ENCODE results near the gene DYNLT4.
"Not testable (repeated sequence)": the region's sequence is repeated elsewhere in the genome, so short reads cannot be mapped to it uniquely, and the experiment has no call there.

The DYNLT4 gene

GRCh38 chr1:44806704-44807363 is at the start of gene DYNLT4:
TSS of gene DYNLT4 (minus strand) at chr1:44807351. CDS start at chr1:44806668, 683 bp downstream.
- no peak within 1 kb of the TSS for H3K4me3 ChIP-seq (ENCODE audit: low read depth, low read length)

- H3K4me3 ChIP-seq (ENCODE audit: low read depth, low read length) = no peak overlapping the region
Measured at GRCh38 chr1:44855742-44856141, 48.6 kb upstream of the DYNLT4 start.

- no peak overlapping the region for H3K4me3 ChIP-seq (ENCODE audit: low read depth, low read length)
Measured at GRCh38 chr1:44854970-44855369, 47.8 kb upstream of the DYNLT4 start.

- no peak overlapping the region for H3K4me3 ChIP-seq (ENCODE audit: low read depth, low read length)
Measured at GRCh38 chr1:44853201-44853600, 46.0 kb upstream of the DYNLT4 start.

- H3K4me3 ChIP-seq (ENCODE audit: low read depth, low read length) = no peak overlapping the region
Measured at GRCh38 chr1:44851308-44851707, 44.2 kb upstream of the DYNLT4 start.

- no peak overlapping the region for H3K4me3 ChIP-seq (ENCODE audit: low read depth, low read length)
Measured at GRCh38 chr1:44849575-44850132, 42.5 kb upstream of the DYNLT4 start.

- H3K4me3 ChIP-seq (ENCODE audit: low read depth, low read length) = no peak overlapping the region
Measured at GRCh38 chr1:44848456-44849181, 41.5 kb upstream of the DYNLT4 start.

- no peak overlapping the region for H3K4me3 ChIP-seq (ENCODE audit: low read depth, low read length)
Measured at GRCh38 chr1:44847845-44848244, 40.7 kb upstream of the DYNLT4 start.

GRCh38 chr1:44846985-44847384 is 39.8 kb upstream of the DYNLT4 start:
- no peak overlapping the region for H3K4me3 ChIP-seq (ENCODE audit: low read depth, low read length)

- H3K4me3 ChIP-seq (ENCODE audit: low read depth, low read length) = peak within 1 kb of the TSS; percentile 57
Measured at GRCh38 chr1:44842862-44843655, 35.9 kb upstream of the DYNLT4 start, which contains the start of gene PTCH2. TSS of gene PTCH2 (minus strand) at chr1:44843253. CDS start at chr1:44842932, 321 bp downstream.

- H3K4me3 ChIP-seq (ENCODE audit: low read depth, low read length) = peak overlapping the region; percentile 57
Measured at GRCh38 chr1:44842486-44842861, 35.3 kb upstream of the DYNLT4 start.

- no peak overlapping the region for H3K4me3 ChIP-seq (ENCODE audit: low read depth, low read length)
Measured at GRCh38 chr1:44839576-44839975, 32.4 kb upstream of the DYNLT4 start.

GRCh38 chr1:44838294-44838693 is 31.1 kb upstream of the DYNLT4 start:
- H3K4me3 ChIP-seq (ENCODE audit: low read depth, low read length) = not testable (repeated sequence)

GRCh38 chr1:44835738-44836675 is 28.9 kb upstream of the DYNLT4 start:
- H3K4me3 ChIP-seq (ENCODE audit: low read depth, low read length) = no peak overlapping the region

- H3K4me3 ChIP-seq (ENCODE audit: low read depth, low read length) = no peak overlapping the region
Measured at GRCh38 chr1:44834328-44834727, 27.2 kb upstream of the DYNLT4 start.

- H3K4me3 ChIP-seq (ENCODE audit: low read depth, low read length) = no peak overlapping the region
Measured at GRCh38 chr1:44832056-44832705, 25.0 kb upstream of the DYNLT4 start.

GRCh38 chr1:44831516-44831915 is 24.4 kb upstream of the DYNLT4 start:
- no peak overlapping the region for H3K4me3 ChIP-seq (ENCODE audit: low read depth, low read length)

- H3K4me3 ChIP-seq (ENCODE audit: low read depth, low read length) = no peak overlapping the region
Measured at GRCh38 chr1:44830900-44831304, 23.8 kb upstream of the DYNLT4 start.

- H3K4me3 ChIP-seq (ENCODE audit: low read depth, low read length) = no peak overlapping the region
Measured at GRCh38 chr1:44829506-44830384, 22.6 kb upstream of the DYNLT4 start.

All from iPS-11a (cell line).